Measurements from ENCODE around the gene ERGIC1. TPM values are rescaled to one million over a fixed set of nuclear protein-coding genes. Genes with fewer than 3 reads are reported as not detected.

Gene ERGIC1
- total and polyA plus RNA-seq, 12 donors: 71.9 to 450 (median 248) TPM

GRCh38 chr5:172873513-172873912, 39.5 kb downstream of the ERGIC1 start:
- 59 to 90% (median 65%) methylated on average over 1 to 3 of the region's 3 CpGs for WGBS, 4 donors
- Histone ChIP-seq H3K27ac (peak overlapping the region; percentile 86 to 99 (median 91)), H3K4me3 (peak overlapping the region in 1 of 4 donors; percentile 6), H3K27me3 (no peaks in the 10 kb centered on the region), H3K4me1 (replicated peaks in 1 of 2) (peaks cover 73 to 93% of the 10 kb centered on the region in 2 donors), H3K36me3 (replicated peaks in 1 of 2) (no peaks in the 10 kb centered on the region), H3K9me3 (replicated peaks in 1 of 3) (no peaks in the 10 kb centered on the region)
- intact Hi-C loops (cut with DNase I): no loop called here
- DNase-seq: no peak
- no peak for TF ChIP-seq CTCF (IDR thresholded peaks at IDR 0.05)
- no peak for TF ChIP-seq POLR2A (IDR thresholded peaks at IDR 0.05)

- H3K4me1 ChIP-seq (replicated peaks in 1 of 2): peaks cover 74 to 93% of the 10 kb centered on the region in 2 donors
- H3K27me3 ChIP-seq: no peaks in the 10 kb centered on the region
- intact Hi-C loops (cut with DNase I): no loop called here
- no peak for DNase-seq
- H3K36me3 ChIP-seq (replicated peaks in 1 of 2): no peaks in the 10 kb centered on the region
- 86 to 88% (median 87%) methylated on average over 8 of the region's 8 CpGs for WGBS, 4 donors
- H3K4me3 ChIP-seq: no peak overlapping the region
- TF ChIP-seq CTCF (IDR thresholded peaks at IDR 0.05) (no peak), POLR2A (IDR thresholded peaks at IDR 0.05) (no peak)
- H3K9me3 ChIP-seq (replicated peaks in 1 of 3): no peaks in the 10 kb centered on the region
- peak overlapping the region; percentile 4 to 99 (median 91) for H3K27ac ChIP-seq
These were observed 40.8 kb downstream of the ERGIC1 start for GRCh38 chr5:172874647-172875504.

GRCh38 chr5:172875505-172876279, 41.6 kb downstream of the ERGIC1 start:
- TF ChIP-seq POLR2A (IDR thresholded peaks at IDR 0.05) (peak in 1 of 2 donors; percentile 34), CTCF (IDR thresholded peaks at IDR 0.05) (no peak)
- Histone ChIP-seq H3K4me1 (replicated peaks in 1 of 2) (peaks cover 65 to 86% of the 10 kb centered on the region in 2 donors), H3K9me3 (replicated peaks in 1 of 3) (no peaks in the 10 kb centered on the region), H3K36me3 (replicated peaks in 1 of 2) (no peaks in the 10 kb centered on the region), H3K27me3 (no peaks in the 10 kb centered on the region), H3K27ac (peak overlapping the region; percentile 4 to 95 (median 86)), H3K4me3 (no peak overlapping the region)
- DNase-seq: peak in 1 of 7 donors; percentile 52
- 40 to 56% (median 47%) methylated on average over 6 to 7 of the region's 7 CpGs for WGBS, 4 donors
- intact Hi-C loops (cut with DNase I): no loop called here

- intact Hi-C loops (cut with DNase I): no loop called here
- no peak for TF ChIP-seq CTCF (IDR thresholded peaks at IDR 0.05)
- no peak for TF ChIP-seq POLR2A (IDR thresholded peaks at IDR 0.05)
- WGBS, 4 donors: 92 to 94% (median 93%) methylated on average over 8 of the region's 8 CpGs
- Histone ChIP-seq H3K27ac (peak overlapping the region in 4 of 5 donors; percentile 82 to 95 (median 88)), H3K4me1 (replicated peaks in 1 of 2) (peaks cover 60 to 83% of the 10 kb centered on the region in 2 donors), H3K27me3 (no peaks in the 10 kb centered on the region), H3K9me3 (replicated peaks in 1 of 3) (no peaks in the 10 kb centered on the region), H3K4me3 (no peak overlapping the region), H3K36me3 (replicated peaks in 1 of 2) (no peaks in the 10 kb centered on the region)
- no peak for DNase-seq
These were observed 42.5 kb downstream of the ERGIC1 start for GRCh38 chr5:172876578-172876977.

Data from adrenal gland (tissue), 12 donors.